IPS-11a (cell line): ENCODE data around the gene ANXA8.

Experiments
- H3K4me3 ChIP-seq: one replicate; pipeline ENCODE4 v1.5.1; 2013; ENCODE audit warnings: low read depth, low read length, control low read depth

Gene ANXA8

DNA sequence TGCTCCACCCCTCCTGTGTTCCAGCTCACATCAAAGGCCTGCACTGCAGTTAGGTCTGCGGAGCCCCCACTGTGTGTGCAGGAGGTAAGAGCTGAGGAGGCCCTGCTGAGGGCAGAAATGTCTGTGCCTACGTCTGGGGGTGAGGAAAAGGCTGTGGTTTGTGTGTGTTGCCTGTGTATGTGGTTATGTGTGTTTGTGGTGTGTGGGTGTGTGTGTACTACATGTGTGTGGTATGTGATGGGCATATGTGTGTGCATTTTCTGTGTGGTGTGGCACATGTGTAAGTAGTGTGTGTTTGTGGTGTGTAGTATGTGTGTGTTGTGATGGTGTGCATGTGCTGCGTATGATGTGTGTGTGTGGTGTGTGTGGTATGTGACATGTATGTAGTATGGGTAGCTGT lies 36.2 kb downstream of the ANXA8 start:
- no peak overlapping the region for H3K4me3 ChIP-seq

DNA sequence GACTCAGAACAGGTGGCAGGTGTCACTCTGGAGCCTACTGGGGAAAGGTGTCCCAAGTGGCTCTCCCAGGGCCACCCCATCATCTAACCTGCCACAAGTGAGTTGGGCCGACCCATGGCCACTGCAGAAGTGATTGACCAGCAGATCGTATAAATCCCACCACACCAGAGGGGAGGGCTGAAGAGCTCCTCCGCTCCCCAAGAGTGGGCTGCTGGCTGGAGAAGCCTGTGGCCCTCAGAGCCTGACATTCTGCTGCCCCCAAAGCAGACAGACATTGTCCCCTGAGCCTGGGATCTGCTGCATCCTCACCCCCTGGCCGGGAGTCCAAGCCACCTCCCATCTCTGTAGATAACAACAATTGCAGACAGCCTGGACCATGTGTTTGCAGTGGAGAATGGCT lies 36.7 kb downstream of the ANXA8 start:
- no peak overlapping the region for H3K4me3 ChIP-seq

DNA sequence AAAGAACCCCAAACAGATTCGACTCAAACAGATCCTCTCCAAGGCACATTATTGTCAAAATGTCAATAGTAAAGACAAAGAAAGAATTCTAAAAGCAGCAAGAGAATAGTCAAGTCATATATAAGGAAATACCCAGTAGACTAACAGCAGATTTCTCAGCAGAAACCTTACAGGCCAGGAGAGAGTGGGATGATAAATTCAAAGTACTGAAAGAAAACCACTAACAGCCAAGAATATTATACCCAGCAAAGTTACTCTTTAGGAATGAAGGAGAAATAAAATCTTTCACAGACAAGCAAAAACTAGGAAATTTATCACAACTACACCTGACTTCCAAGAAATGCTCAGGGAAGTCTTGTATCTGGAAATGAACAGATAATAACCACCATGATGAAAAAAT lies 38.2 kb downstream of the ANXA8 start:
- no peak overlapping the region for H3K4me3 ChIP-seq

DNA sequence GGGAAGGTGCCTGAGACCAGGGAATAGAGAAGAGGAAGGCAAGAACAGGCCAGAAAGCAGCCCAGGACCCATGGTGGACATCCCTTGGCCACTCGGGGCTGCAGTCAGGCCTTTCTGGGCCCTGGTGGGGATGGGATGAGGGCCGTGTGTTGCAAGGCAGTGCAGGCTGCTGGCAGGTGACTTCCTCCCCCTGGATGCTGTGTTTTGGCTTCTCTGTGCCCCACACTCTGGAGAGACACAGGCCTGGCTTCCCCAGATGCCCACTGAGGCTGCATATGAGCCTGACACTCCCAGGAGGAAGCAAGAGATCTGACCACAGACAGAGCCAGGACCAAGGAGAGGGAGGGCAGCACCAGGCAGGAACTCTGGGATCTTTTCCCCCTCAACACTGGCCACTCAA lies 39.9 kb downstream of the ANXA8 start:
- H3K4me3 ChIP-seq, result no peak overlapping the region

DNA sequence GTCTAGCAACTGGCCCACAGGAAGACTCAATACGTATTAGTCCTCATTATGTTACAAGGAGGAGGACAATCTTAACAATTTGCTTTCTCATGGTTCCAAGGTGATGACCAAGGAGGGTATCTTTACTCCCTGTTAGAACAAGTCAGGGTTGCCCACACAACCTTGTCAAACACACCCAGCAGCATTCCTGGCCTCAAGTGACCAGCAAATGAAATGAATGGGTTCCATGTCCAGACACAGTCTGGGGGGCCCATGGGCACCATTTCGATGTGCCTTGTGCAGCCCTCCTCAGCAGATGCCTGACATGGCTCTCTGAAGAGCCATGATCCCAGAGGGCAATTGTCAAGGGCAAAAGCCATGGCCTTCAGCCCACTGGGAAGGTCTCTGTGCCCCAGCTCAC lies 40.8 kb downstream of the ANXA8 start:
- H3K4me3 ChIP-seq, result no peak overlapping the region

DNA sequence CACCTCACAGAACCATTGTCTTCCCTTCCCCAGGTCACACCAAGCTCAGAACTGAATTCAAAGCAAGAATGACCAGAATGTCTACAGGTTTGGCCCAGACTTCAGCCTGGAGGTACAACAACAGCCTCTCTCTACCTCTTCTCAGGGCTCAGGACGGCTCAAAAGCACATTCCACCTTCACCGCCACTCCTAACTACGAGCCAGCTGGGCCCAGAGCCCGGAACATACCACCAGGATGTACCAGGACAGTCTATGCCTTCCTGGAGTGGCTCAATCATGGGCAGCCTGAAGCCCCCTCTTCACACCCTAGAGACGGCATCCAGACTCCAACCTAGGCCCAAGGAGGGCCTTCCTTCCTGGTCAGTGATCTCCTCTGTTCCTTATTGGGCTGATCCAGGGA lies 41.6 kb downstream of the ANXA8 start:
- no peak overlapping the region for H3K4me3 ChIP-seq

DNA sequence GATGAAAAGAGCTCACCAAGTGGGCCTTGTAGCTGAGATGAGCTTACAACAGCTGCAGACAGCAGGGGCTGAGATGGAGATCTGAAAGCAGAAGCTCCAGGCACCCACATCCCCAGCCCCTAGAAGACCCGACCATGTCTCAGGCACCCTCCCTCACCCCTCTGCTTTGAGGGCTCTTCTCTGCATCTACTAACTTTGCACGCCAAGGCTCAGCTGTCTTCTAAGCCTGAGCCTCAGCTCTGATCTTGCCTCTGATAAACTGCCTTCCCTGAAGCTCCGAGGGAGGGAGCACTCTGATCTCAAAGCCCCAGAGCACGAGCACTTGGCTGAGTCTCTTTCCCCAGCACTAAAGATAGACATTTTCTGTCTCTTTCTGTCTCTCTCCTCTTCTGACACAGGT lies 42.0 kb downstream of the ANXA8 start:
- no peak overlapping the region for H3K4me3 ChIP-seq

DNA sequence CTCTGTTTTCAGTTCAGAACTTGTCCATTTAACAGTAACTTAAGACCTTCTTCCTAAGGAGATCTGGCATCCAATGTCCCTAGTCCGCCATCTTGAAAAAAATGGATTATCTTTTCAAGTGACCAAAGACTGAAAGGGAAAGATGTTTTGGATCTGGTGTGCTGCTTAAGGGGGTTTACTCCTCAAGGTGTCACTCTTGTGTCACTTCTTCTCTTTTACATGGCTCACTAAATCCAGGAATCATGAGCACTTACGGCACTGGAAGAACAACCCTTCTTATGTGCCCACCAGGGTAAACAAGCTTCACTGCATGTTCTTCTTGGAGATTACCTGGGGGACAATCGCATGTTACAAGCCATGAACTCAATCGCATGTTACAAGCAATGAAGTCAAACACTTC lies 43.7 kb downstream of the ANXA8 start:
- H3K4me3 ChIP-seq, result no peak overlapping the region

DNA sequence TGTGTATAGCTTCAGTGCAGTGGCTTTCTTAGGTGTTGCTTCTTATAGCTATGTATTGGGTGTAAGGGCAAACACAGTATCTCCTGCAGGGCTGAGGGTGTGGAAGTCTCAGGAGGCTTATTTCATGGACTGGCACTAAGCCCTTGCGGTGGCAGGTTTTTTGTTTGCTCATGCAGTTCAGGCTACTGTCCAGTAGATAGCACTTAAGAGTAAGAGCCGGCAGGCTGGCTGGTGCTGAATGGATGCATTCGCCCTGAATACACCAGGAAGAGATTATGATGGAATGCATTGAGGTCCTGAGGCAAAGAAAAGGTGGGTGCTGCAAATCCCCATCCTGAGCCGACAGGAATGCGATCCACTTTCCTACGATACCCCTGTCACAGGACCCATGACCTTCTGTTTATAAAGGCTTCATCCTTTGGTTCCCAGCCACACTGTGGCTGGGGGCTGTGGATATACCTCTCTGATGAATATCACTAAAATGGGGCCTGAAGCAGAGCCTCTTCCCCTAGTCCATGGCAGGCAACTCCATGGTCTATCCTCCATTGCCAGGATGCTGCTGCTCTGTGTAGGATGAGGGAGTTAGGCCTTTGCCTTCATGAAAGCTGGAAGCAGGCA lies 44.9 kb downstream of the ANXA8 start:
- H3K4me3 ChIP-seq, result no peak overlapping the region

DNA sequence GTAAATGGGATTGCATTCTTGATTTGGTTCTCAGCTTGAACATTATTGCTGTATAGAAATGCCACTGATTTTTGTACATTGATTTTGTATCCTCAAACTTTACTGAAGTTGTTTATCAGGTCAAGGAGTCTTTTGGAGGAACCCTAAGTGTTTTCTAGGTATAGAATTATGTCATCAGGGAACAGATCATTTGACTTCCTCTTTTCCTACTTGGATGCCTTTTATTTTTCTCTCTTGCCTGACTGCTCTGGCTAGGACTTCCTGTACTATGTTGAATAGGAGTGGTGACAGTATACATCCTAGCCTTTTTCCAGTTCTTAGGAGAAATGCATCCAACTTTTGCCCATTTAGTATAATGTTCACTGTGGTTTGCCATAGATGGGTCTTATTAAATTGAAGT lies 48.8 kb downstream of the ANXA8 start:
- H3K4me3 ChIP-seq, result no peak overlapping the region

DNA sequence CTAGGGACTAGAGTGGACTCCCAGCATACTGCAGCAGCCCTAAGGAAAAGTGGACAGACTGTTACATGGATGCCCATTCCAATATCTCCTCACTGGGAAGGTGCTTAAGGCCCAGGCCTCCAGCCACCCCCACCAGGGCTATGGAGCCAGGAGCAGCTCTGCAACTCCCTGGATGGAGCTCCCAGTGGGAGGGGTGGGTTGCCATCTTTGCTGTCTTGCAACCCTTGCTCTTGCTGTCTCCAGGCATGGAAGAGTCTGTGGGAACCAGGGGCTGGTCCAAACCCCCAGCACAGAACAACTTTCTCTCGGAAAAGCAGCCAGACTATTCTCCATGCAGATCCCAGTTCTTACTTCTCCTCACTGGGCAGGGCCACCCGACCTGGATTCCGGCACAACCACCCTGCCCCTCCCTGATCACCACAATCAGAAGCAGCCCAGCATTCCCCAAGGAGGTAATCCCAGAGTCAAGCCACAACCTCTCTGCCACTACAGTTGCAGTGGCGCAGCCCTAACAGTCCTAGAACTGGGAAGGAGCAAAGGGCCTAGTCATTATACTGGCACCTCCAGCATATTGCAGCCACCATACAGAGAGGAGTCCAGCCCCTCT lies 58.0 kb downstream of the ANXA8 start:
- no peak overlapping the region for H3K4me3 ChIP-seq

DNA sequence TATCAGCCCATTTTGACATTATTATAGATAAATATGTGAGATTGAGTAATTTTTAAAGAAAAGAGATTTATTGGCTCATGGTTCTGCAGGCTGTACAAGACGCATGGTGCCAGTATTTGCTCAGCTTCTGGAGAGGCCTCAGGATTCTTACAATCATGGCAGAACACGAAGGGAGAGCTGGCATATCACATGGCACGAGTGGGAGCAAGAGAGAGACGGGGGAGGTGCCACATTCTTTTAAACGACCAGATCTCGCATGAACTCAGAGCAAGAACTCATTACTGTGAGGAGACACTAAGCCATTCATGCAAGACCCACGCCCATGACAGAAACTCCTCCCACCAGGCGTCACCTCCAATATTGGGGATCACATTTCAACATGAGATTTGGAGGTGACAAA lies 59.7 kb downstream of the ANXA8 start:
- H3K4me3 ChIP-seq, result no peak overlapping the region

DNA sequence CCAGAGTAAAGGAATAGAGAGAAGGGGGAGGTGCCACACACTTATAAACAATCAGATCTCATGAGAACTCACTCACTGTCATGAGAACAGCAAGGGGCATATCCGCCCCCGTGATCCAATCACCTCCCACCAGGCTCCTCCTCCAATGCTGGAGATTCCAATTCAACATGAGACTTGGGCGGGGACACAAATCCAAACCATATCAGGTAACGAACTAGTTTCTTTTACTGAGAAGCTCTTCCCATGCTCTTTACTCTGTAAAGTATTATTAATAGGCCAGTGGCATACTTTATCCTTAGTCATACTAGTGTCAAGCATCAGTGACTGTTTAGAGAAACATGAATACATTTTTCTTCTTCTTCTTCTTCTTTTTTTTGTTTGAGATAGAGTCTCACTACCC lies 60.4 kb downstream of the ANXA8 start:
- H3K4me3 ChIP-seq, result no peak overlapping the region

DNA sequence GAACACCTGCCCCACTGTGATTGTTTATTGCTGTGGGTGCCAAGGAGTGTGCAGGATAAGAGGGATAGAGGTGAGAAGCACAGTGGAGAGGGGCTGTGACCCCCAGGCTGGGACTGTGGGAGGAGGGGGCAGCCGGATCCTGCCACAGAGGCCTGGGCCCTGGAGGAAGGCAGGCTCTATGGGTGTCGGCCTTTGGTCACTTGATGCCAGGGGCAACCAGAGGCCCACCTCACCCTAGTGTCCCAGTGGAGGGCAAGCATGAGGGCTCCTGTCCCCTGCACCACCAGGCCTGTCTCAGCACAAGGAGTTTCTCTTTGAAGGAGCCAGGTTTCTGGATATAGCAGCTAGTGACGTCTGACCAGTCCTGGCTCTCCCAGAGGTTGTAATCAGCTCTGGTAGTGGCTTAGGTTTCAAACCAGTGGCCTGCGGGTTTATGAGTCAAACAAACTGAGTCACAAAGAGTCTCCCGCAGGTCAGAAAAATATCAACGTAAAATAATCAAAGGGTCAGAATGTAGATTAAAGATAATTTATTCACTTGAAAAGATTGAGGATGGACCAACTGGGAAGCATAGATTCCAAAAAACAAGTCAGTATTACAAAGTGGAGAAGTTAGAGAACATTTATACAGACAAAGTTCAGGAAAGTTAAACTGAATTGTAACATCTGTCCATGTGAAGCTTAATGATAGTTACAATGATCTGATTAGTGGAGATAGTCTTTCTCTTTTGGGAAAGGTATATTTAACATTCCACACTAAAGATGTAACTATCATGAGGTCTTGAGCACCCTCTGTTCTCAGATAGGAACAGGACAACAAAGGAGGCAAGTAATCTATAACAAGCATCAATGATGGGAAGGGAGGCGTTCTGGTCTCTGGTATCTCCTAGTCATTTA lies 62.6 kb downstream of the ANXA8 start:
- H3K4me3 ChIP-seq, result no peak overlapping the region

DNA sequence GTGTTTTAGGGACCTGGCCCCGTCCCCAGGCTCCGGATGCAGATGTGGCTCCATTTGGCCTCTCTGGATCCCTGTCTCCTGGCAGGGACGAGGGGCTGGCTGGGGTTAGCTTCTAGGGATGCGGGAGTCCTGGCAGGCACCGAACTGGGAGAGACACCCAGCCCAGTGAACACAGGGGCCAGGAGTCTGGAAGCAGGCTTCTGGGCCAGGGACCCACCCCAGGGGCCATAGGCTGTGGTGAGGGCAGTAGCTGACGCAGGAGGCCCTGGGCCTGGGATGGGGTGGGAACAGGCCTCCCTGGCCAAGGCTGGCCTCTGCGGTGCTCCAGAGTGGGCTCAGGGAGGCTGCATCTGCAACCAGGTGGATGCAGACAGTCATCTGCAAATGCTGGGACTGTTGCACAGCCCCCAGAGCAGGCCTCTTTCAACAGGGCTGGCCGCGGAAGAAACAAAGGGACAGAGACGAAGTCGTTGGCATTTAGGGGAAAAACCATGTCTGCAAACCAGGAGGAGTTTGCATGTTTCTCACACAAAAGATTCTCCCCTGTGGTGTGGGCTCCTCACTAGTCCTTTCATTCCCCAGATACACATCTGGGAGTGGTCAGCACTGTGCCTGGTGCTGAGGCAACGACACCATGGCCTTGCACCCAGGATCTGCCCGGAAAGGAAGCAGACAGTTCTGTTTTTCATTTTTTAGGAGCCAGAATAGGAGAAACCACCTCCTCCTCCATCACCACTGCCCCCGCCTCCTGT lies 63.4 kb downstream of the ANXA8 start:
- H3K4me3 ChIP-seq, result no peak overlapping the region

DNA sequence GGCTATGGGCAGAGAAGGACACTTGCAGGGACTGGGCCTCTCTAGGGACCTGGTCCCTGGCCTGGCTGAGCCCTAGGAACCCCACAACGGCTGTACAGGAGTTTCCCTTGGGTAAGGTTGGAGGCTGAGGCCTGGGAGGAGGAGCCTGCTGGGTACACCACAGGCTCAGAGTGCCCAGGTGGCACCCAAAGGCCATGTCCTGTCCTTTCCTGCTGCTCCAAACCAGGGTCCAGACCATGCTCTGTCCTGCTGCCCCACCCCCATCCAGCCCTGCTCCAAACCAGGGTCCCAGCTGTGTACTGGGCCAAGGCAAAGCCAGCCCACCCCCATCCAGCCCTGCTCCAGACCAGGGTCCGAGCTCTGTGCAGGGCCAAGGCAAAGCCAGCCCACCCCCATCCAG lies 64.5 kb downstream of the ANXA8 start:
- no peak overlapping the region for H3K4me3 ChIP-seq

DNA sequence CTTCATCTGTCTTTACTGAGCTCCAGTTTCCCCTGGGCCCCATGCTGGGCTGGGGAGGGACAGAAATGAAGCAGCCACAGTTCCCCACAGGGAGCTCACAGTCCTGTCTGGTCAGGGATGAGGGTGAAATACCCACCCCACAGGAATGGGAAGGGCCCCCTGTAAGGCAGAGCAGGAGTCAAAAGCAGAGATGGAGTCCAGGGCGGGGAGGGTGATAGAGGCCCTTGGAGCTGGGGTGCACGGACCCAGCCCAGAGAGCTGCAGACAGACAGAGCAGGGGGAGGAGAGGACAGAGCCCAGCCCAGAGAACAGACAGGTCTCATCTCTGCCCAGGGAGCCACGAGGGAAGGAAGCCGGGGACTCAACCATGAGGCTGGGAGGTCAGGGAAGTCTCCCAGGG lies 64.9 kb downstream of the ANXA8 start:
- H3K4me3 ChIP-seq, result no peak overlapping the region

DNA sequence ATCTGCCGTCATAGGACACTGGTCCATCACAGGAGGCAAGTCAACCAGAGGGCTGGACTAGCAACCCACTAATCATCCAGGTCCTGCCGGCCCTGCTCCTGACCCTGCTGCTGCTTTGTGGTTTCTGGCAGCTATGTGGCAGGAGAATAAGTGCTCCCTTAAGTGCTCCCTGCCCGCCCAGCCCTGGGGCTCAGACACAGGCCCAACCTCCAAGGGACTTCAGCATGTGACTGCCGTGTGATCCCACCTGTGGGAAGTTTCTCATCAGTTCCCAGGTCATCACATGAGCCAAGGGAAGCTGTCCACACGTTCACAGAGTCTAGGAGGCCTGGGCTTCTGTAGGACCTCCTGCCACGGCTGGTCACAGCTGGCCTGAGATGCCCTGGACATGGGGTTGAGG lies 65.6 kb downstream of the ANXA8 start:
- no peak overlapping the region for H3K4me3 ChIP-seq
